ENCODE measurements around the gene TNRC6A.
"Not testable (repeated sequence)": the region's sequence is repeated elsewhere in the genome, so short reads cannot be mapped to it uniquely, and the experiment has no call there.

Gene TNRC6A

DNA sequence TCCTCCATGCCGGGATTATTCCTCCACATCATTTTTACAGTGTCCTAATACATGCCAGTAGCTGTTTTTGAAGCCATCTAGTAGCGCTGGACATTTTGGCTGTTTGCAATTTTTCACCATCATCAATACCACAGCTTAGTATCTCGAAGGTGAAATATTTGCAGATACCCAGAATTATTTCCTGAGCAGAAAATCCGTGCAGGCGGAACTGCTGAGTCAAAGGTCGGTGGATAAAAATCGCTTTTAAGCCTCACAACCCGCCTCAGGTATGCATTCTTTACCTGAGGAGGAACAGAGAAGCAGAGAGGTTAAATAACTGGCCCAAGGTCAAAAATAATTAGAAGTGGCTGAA, 584 bp upstream of the TNRC6A start:
- DNase-seq = peak; percentile 14

DNA sequence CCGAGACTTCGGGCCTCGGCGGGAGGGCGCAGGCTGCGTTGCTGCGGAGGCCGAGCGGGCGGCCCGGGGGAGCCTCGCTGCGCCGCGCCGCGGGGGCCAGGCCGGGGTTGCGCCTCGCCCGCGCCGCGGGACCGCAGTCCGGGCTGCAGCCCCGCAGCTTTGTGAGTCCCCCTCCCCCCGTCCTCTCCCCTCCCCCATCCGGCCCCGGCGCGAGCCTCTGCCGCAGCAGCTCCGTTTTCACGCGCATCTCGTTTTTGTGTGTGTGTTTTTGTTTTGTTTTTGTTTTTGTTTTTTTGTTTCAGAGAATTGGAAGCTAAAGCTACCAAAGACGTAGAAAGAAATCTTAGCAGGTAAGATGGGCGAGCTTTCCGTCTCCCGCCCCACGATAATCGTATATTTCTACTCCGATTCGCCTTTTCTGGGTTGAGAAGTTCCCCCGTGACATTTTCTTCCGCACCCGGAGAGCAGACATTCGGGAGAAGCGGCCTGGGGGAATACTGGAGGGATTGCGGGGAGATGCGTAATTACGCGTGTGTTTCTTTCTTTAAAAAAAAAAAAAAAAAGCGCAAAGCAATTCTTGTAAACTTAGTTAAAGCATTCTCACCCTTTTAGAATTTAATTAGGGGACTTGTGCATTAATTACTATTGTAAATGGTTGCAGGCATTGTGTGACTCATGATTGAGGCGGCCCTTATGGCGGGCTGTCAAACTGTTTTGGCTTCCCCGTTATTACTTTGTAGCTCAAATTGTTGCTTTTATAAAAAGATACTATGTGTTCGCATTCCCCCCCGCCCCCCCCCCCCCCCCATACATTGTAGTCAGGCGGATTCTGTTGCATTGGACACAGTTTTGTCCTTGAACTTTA, 732 bp downstream of the TNRC6A start:
- DNase-seq = peak; percentile 39

DNA sequence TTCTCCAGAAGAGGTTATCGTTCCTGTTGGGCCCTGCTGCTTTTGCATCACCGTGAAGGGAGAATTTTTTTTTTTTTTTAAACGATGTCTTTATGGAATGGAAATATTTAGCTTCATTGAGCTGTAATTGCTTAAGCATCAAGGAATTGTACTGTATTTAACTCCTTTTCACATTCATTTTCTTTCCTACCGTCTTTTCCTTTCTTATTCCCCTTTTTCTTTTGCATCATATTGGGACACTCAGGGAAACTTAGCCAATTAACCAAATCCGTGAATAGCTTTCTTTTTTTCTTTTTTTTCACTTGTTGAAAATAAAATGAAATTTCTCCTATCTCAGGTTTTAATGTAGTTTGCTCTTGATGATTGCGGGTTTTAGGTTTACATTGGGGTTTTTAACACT, 1.5 kb downstream of the TNRC6A start:
- no peak for DNase-seq

DNA sequence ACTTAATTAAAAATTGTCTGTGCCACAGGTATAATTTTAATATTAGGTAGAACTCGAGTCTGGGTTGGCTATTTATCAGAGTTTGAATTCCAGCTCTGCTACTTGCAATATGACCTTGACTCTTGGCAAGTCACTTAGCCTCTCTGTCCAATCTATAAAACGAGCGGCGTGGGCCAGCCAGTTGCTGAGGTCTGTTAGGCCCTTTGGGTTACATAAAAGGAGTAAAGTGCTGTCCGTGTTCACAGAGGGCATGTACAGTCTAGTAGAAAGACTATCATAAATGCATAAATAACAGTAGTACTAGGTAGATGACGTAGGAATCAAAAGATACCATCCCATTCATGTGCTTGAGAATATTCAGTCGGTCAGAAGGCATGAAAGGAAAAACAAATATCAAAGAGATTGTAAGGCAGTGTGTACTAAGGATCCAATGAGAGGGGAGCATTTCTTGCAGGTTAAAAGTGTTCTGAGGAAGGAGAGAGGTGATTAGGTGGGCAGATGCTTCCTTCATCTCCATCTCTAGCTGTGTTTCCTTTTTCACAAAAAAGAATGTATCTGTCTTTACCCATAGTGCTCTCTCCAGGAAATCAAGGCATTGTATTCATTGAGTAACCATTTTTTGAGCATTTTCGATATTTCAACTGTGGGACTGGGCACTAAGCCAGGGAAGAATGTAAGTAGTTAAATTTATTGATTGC, 2.4 kb downstream of the TNRC6A start:
- no peak for DNase-seq

DNA sequence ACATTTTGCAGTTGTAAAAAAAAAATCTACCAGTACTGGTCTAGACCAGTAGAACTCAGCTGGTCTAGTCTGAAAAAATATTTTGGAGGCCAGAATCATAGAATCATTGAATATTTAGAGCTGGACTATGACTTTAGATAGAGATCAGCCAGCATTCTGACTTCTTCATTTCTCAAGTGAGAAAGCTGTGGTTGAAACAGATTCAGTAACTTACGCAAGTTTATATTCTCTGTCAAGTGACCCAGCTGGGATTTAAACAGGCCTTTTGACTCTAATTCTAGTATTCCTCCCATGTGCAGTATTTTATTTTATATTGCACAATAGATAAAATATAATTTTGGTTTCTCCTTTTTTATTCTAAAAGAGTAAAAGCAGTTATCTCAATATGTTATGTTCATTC, 4.9 kb downstream of the TNRC6A start:
- DNase-seq = no peak

DNA sequence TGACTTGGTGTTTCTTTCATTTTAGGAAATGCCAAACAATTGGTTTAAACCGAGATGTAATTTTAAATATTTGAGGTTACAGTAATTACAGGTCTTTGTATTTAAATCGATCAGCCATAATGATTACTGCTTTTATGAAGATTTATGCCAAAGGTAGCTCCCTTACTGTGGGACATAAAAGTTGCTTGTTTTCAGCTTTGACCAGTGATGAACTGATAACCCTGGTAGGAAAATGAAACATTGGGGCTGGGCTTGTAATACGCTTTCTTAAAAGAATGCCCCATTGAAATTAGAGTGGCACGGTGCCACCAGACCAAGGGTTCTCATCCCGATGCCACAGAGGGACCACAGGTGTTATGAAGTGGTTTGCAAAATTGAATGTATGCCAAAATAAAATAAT, 7.3 kb downstream of the TNRC6A start:
- DNase-seq = no peak

DNA sequence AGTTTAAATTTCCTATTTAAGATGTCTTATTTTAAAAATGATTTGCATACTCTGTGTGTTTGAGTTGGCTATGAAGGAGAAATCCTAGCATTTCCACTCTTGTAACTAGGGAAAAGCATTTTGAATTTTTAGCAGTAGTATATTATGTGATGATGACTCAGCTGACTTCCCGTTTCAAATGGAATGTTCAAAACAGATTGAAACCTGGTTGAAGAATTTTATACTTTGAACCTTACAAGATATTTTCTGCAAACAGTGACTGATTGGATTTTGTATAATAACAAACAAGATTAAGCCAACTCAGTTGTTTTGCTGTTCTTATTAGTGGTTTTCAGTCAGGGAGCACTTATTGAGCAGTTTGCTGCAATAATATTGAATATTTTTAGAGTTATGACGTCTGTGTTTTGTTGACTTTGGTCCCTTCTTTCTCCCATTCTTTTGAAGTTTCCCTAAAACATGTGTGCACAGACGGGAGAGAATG, 8.0 kb downstream of the TNRC6A start:
- no peak for DNase-seq

DNA sequence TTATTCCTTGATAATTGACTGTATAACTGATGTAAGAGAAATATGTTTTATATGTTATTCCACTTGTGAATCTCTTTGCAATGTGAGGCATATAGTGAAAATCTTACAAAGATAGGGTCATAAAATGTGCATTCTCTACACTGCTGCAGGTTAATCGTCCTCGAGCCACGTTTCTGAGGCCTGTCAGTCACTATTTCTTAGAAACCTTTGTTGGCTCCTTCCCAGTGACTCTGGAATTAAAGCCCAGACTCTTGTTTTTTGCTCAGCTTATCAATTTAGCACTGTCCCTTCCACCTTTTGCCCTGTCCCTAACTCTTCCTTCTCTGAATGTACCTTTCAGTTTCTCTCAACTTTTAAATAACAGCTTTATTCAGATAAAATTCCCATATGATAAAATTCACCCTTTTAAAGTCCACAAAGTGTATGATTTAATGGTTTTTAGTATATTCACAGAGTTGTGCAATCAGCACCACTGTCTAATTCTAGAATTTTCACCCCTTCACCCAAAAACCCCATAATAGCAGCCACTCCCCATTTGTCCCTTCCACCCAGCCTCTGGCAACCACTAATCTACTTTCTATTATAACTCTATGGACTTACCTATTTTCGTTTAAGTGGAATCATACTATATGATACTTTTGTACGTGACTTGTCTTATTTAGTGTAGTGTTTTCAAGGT, 8.6 kb downstream of the TNRC6A start:
- DNase-seq = no peak

DNA sequence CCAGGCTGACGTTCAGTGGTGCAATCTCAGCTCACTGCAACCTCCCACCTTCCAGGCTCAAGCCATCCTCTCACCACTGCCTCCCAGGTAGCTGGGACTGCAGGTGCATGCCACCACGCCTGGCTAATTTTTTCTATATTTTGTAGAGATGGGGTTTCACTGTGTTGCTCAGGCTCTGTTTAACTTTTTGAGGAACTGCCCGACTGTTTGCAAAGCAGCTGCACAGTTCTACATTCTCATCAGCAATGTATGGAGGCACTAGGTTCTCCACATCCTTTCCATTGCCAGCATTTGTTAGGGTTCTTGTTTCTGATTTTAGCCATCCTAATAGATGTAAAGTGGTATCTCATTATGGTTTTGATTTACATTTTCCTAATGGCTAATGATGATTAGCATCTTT, 9.4 kb downstream of the TNRC6A start:
- DNase-seq = no peak

DNA sequence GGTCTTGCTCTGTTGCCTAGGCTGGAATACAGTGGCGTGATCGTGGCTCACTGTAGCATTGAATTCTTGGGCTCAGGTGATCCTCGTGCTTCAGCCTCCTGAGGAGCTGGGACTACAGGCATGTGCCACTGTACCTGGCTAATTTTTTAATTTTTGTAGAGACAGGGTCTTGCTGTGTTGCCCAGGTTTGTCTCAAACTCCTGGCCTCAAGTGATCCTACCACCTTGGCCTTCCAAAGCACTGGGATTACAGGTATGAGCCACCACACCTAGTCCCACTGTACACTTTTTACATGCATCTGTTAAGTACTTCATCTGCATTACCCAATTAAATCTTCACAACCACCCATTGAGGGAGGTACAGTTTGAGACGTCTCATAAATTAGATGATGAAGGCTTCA, 12.4 kb downstream of the TNRC6A start:
- no peak for DNase-seq

DNA sequence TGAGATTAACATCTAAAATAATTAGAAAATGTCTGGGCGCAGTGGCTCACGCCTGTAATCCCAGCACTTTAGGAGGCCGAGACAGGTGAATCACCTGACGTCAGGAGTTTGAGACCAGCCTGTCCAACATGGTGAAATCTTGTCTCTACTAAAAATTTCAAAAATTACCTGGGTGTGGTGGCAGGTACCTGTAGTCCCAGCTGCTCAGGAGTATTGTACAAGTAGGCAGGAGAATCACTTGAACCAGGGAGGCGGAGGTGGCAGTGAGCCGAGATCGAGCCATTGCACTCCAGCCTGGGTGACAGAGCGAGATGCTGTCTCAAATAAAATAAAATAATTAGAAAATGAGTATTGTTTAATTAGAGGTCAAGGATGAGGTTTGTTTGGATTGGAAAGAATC, 13.2 kb downstream of the TNRC6A start:
- DNase-seq = not testable (repeated sequence)

DNA sequence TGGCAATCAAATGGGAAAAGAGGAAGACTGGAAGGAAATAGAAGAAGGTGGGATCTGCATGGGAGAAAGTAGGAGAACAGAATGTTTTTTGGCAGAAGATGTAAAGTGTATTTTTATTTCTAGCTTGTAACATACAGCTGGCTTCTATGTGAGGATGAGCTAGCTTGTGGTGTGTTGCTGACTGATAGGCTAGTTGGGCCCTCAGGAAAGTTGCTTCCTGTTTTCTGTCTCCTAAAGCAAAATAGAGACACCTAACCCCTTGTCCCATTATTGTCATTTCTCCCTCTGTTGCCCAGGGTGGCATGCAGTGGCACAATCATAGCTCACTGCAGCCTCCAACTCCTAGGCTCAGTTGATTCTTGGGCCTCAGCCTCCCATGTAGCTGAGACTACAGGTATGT, 15.9 kb downstream of the TNRC6A start:
- DNase-seq = no peak

DNA sequence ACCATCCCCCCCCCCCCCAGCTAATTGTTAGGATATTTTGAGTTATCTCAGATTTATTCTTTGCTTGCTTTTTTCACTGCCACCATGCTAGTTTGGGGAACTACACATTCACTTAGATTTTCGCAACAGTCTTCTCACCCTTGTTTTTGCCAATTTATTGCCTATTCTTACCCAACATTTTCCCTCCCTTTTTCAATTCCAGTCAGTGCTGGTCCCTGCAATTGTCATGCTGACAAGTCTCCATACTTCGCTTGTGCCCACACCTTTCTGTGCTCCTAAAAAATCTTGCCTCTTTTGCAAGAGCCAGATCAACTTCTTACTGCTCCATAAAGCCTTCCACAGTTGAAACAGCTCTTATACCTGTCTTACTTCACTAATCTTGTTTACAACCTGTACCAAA, 16.3 kb downstream of the TNRC6A start:
- no peak for DNase-seq

DNA sequence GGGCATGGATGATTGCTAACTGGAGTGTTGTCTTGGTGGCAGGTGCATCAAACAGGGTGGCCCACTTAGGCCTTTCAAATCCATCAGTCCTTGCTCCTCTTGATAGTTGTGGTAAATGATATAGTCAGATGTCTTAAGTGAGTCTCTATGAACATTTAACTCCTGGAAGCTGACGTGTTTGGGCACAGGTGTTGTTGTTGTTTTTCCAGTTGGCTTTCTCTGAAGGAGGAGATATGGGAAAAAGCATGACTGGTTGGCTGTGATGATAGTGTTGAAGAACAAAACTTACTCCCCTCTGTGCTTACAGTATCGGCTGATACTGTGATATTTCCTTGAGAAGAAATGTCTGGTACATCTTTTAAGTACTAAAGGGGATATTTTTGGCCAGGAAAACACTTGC, 18.0 kb downstream of the TNRC6A start:
- DNase-seq = no peak

DNA sequence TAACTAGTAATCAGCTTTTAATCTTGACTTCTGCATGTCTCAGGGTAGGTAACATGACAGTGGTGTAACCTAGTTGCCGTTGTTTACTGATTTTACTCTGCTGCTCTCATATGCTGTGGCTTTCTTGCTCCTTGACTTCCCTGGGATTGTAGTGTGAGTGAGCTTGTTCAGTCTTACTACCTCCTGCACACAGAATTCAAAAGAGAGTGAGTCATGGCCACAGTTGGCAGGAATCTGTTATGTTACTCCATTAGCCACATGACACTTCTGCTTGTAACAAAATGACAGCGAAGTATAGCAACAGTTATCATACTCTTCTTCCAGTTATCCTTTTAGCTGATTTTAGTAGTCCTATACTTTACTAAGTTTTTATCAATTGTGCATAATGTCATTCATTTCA, 18.8 kb downstream of the TNRC6A start:
- DNase-seq = no peak

DNA sequence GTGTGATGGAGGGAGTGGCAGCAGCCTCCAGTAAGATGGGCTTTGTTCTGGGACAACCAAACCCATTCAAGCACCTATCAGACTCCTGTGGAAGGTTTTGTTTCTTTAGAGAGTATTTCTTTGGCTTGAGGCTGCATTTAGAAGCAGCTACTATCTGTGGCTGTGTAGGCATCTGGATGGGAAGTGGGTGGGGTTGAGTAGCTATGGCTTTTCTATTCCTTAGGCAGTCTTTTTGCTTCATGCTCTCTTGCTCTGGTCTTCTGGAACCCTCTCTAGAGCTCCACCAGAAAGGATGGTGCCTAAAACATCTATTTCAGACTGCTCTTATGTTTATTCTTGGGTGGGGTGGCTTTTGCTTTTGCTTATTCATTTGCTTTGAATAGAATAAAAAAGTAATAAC, 19.9 kb downstream of the TNRC6A start:
- DNase-seq = no peak

DNA sequence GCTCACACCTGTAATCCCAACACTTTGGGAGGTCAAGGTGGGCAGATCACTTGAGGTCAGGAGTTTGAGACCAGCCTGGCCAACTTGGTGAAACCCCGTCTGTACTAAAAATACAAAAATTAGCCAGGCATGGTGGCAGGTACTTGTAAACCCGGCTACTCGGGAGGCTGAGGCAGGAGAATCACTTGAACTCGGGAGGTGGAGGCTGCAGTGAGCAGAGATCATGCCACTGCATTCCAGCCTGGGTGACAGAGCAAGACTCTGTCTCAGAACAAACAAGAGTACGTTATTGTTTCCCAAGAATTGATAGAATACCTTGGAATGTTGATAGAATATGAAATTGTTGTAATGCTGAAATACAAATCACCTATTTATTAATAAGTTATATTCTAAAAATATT, 20.4 kb downstream of the TNRC6A start:
- not testable (repeated sequence) for DNase-seq

DNA sequence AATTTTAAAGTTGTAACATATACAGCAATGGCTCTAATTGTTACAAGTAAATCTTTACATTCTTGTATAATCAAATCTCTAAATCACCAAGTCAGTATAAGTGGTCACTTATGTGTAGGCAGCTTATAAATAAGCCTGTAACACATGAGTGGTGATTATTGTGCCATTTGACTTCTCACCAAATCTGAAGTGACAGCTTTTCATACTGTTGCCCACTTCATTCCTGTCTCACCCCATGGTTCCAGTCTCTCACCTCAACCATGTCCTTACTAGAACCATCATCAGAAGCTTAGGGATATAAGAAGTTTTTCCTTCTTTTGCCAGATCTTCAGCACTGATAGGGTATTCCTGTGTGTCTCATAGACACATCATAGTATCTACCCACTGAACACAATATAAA, 23.5 kb downstream of the TNRC6A start:
- DNase-seq = no peak

DNA sequence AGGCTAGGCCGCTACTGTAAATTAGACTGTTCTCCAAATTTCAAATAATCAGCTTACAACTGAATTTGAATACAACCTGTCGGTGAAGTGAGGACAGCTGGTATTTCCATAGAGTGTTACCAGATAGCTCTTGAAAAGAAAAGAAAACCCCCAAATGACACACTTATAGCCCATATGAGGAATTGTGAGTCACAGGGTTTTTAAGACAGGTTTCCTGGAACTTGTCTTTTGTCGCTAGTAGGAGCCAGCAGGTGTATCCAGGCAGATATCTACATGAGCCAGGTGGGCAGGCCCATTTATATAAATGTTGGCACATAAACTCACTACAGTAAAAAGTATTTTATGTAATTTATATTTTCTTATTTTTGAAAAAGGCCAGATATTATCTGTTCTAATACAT, 24.0 kb downstream of the TNRC6A start:
- peak; percentile 18 for DNase-seq

DNA sequence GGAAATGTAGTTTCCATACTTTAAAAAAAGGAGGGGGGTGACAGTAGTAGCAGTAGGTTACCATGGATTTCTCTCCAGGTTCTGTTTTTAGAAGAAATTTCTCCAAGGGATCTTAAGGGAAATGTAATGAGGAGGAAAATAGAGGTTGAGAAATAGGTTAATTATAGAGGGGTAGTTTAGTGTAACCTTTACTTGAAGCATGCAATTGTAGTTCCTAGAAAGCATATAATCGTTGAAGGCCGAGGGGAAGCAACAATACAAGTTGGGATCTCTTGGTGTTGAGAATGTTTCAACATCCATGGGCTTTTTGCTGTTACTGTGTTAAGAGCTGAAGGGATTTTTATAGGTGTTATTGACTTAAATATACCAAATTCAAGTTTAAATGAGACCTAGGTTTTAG, 25.1 kb downstream of the TNRC6A start:
- DNase-seq = no peak

DNA sequence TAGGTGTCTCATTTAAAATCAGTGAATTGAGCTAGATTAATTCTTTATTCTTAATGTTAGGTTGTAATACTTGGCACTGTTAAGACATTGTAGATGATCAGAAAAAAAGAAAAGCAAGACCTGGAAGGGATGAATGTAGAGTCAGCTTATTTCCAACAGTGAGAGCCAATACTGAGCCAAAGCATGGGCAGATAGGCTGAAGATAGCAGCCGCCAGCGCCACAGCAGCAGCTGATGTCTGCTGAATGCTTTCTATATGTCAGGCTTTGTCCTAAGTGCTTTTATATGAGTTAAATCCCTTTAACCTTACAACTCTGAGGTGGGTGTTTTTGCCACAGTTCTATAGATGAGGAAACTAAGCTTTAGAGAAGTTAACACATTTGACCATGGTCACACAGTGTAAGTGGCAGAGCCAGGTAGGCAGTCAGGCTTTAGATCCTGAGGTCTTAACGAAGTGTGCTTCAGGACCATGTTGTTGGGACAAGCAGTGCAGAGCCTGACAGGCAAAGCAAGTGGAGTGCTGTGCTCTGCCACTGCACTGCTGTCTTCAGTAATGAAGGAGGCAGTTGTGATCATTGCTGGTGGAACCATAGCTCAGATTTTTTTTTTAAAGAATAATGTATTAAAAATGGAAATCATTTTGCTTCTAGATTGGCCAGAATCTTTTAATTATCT, 25.9 kb downstream of the TNRC6A start:
- DNase-seq = no peak

DNA sequence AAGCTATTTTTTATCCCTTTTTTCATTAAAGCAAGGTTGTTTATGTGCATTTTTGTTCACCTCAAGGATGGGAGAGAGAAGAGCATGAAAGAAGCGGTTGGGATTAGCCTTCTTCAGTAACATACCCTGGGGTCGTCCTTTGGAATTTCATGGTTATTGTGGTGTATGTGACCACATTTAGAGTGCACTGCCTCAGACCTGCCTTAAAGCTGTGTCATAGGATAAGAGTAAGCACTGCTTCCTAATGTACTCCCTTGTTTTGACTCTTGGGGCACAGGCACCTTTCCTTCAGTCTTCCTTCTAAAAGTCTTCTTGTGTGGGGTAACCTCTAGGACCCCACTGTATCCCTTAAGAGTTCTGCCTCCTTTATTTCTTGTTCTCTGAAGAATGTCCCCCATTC, 28.9 kb downstream of the TNRC6A start:
- DNase-seq = no peak

DNA sequence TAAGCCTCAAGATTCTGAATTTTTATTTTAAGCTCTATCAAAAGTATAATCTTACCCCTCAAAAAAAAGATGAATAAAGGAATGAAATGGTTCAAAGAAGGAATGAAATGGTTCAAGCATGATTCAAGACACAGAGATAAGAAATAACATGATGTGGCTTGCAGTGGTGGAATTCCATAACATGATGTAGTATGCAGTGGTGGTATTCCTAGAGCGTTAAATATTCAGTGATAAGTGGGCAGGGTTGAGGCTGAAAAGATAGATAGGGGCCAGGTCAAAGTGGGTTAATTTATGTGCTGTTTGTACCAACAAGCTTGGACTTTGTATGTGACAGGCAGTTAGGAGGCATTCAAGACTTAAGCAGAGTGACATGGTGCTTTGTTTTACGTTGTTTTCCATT, 29.6 kb downstream of the TNRC6A start:
- no peak for DNase-seq

Measured in activated naive CD4-positive, alpha-beta T cell treated with anti-CD3 and anti-CD28 coated beads, Interleukin-2, amount 50 U/mL, for 16 hours (primary cell).